ENCODE measurements around the gene ZNF615.

DNA sequence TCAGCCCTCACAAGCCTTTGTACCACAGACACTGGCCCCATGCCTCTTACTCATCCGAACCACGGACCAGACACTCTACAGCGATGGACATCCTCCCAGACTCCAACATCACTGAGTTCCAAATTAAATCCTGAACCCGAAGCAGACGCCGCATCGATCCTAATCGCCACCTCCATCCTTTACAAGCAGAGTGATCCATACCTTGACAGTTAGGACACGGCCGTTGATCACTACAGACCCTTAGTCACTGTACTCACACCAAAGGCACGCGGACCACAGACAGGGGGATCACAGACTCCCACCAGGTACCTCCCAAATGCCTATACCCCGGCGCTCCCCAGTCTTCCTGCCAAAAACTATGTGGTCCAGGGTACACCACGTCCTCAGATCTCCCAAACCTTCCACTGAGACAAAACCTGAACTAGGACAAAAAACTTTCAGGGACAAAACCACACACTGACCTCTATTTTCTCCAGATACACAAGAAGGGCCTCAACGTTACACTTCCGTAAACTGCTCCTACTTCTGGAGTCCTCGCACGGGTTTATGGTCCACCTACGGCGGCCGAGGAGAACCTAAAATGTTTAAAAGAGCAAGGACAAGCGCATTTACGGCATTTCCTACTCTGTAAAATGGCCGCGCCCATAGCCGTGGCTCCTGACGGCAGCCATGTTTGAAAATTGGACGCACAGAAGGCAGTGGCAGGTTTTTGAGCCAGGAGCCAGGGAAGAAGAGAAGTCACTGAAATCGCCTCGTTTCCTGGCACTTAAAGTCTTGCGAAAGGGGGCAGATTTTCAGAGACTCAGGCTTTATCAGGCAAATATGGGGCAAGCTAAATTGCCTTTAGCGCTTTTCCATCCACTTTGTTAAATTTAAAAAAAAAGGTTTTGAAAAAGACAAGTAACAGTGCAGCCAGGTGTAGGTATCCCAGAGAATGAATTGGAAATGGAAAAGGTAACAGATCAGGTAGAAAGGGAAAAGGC lies 21.4 kb downstream of the ZNF615 start, which contains the start of gene ZNF350:
- TF ChIP-seq, protein P1, sequence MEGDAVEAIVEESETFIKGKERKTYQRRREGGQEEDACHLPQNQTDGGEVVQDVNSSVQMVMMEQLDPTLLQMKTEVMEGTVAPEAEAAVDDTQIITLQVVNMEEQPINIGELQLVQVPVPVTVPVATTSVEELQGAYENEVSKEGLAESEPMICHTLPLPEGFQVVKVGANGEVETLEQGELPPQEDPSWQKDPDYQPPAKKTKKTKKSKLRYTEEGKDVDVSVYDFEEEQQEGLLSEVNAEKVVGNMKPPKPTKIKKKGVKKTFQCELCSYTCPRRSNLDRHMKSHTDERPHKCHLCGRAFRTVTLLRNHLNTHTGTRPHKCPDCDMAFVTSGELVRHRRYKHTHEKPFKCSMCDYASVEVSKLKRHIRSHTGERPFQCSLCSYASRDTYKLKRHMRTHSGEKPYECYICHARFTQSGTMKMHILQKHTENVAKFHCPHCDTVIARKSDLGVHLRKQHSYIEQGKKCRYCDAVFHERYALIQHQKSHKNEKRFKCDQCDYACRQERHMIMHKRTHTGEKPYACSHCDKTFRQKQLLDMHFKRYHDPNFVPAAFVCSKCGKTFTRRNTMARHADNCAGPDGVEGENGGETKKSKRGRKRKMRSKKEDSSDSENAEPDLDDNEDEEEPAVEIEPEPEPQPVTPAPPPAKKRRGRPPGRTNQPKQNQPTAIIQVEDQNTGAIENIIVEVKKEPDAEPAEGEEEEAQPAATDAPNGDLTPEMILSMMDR (conservative IDR thresholded peaks at IDR 0.05): no peak
- peak; percentile 35 for TF ChIP-seq ZFX (IDR thresholded peaks at IDR 0.05)

Data from C4-2B (cell line).